ENCODE results near the gene MLLT1.

Gene MLLT1

GRCh38 chr19:6270076-6270745 lies 9.6 kb downstream of the MLLT1 start:
- no peak overlapping the region for H3K4me3 ChIP-seq (ENCODE audit: low read depth, low read length)
- DNase-seq (ENCODE audit: low read depth) = no peak
- no peak for TF ChIP-seq POLR2A (IDR thresholded peaks at IDR 0.05; ENCODE audit: extremely low read depth, insufficient read length)

GRCh38 chr19:6269101-6269886 lies 10.5 kb downstream of the MLLT1 start:
- H3K4me3 ChIP-seq (ENCODE audit: low read depth, low read length) = no peak overlapping the region
- DNase-seq (ENCODE audit: low read depth) = no peak
- TF ChIP-seq, protein P1, sequence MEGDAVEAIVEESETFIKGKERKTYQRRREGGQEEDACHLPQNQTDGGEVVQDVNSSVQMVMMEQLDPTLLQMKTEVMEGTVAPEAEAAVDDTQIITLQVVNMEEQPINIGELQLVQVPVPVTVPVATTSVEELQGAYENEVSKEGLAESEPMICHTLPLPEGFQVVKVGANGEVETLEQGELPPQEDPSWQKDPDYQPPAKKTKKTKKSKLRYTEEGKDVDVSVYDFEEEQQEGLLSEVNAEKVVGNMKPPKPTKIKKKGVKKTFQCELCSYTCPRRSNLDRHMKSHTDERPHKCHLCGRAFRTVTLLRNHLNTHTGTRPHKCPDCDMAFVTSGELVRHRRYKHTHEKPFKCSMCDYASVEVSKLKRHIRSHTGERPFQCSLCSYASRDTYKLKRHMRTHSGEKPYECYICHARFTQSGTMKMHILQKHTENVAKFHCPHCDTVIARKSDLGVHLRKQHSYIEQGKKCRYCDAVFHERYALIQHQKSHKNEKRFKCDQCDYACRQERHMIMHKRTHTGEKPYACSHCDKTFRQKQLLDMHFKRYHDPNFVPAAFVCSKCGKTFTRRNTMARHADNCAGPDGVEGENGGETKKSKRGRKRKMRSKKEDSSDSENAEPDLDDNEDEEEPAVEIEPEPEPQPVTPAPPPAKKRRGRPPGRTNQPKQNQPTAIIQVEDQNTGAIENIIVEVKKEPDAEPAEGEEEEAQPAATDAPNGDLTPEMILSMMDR (IDR thresholded peaks at IDR 0.05; ENCODE audit: low read depth, low read length) = no peak
- TF ChIP-seq MAX (IDR thresholded peaks at IDR 0.05; ENCODE audit: low read depth, low read length) = no peak
- no peak for TF ChIP-seq POLR2A (IDR thresholded peaks at IDR 0.05; ENCODE audit: extremely low read depth, insufficient read length)

GRCh38 chr19:6268382-6268771 lies 11.4 kb downstream of the MLLT1 start:
- TF ChIP-seq, protein P1 (IDR thresholded peaks at IDR 0.05; ENCODE audit: low read depth, low read length) = no peak
- no peak for TF ChIP-seq MYC (IDR thresholded peaks at IDR 0.05; ENCODE audit: low read depth, low read length)
- TF ChIP-seq MAX (IDR thresholded peaks at IDR 0.05; ENCODE audit: low read depth, low read length) = no peak
- TF ChIP-seq POLR2A (IDR thresholded peaks at IDR 0.05; ENCODE audit: extremely low read depth, insufficient read length) = no peak
- DNase-seq (ENCODE audit: low read depth) = no peak
- H3K4me3 ChIP-seq (ENCODE audit: low read depth, low read length) = no peak overlapping the region

- DNase-seq (ENCODE audit: low read depth) = no peak
- H3K4me3 ChIP-seq (ENCODE audit: low read depth, low read length) = no peak overlapping the region
- TF ChIP-seq MYC (IDR thresholded peaks at IDR 0.05; ENCODE audit: low read depth, low read length) (no peak), POLR2A (IDR thresholded peaks at IDR 0.05; ENCODE audit: extremely low read depth, insufficient read length) (no peak), MAX (IDR thresholded peaks at IDR 0.05; ENCODE audit: low read depth, low read length) (no peak)
- TF ChIP-seq, protein P1 (IDR thresholded peaks at IDR 0.05; ENCODE audit: low read depth, low read length) = no peak
Observed at GRCh38 chr19:6267552-6268381, 12.0 kb downstream of the MLLT1 start.

- TF ChIP-seq POLR2A (IDR thresholded peaks at IDR 0.05; ENCODE audit: extremely low read depth, insufficient read length) (no peak), MYC (IDR thresholded peaks at IDR 0.05; ENCODE audit: low read depth, low read length) (no peak), MAX (IDR thresholded peaks at IDR 0.05; ENCODE audit: low read depth, low read length) (no peak)
- TF ChIP-seq, protein P1 (IDR thresholded peaks at IDR 0.05; ENCODE audit: low read depth, low read length) = no peak
- H3K4me3 ChIP-seq (ENCODE audit: low read depth, low read length) = no peak overlapping the region
- DNase-seq (ENCODE audit: low read depth) = no peak
Observed at GRCh38 chr19:6264803-6265202, 15.0 kb downstream of the MLLT1 start.
